Endometrium (tissue), 2 donors: Measurements from ENCODE around the gene RPL9.
A peak's percentile ranks its signal among the peaks of the same experiment; 100 is the strongest.
"Not testable (repeated sequence)": the region's sequence is repeated elsewhere in the genome, so short reads cannot be mapped to it uniquely, and the experiment has no call there.

Experiments used
- FAIRE-seq: peaks from 2 replicates; lab custom pipeline; 2012; peaks lifted over from hg19 to GRCh38; lab: Jason Lieb, UNC
- donor health status: control.
- donor health status: control.

The RPL9 gene

DNA sequence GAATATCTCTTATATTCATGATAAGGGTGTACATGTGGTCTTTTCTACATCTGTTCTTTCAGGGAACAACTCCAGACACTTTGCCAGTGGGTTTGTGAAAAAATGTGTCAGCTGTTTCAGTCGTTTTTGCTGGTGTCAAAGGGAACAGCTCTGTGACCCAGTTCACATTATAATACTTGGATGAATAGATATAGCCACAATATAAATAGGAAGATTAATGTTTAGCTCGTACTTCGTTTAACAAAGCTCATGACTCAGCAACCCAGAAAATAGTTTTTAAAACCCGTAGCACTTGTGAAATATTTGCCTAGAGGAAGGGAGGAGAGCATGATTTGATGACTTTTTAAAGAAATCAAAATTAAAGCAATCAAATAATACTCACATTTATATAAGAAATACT, 8.0 kb upstream of the RPL9 start:
- FAIRE-seq = no peak

- peak; percentile 50 for FAIRE-seq
Observed at GRCh38 chr4:39464886-39465501, 6.3 kb upstream of the RPL9 start.

GRCh38 chr4:39458161-39458504, 589 bp downstream of the RPL9 start:
- not testable (repeated sequence) for FAIRE-seq

- FAIRE-seq = no peak
Observed at GRCh38 chr4:39456946-39457763, 1.6 kb downstream of the RPL9 start.

- no peak for FAIRE-seq
Observed at GRCh38 chr4:39455486-39455885, 3.2 kb downstream of the RPL9 start.

GRCh38 chr4:39453738-39454137, 5.0 kb downstream of the RPL9 start:
- no peak for FAIRE-seq

DNA sequence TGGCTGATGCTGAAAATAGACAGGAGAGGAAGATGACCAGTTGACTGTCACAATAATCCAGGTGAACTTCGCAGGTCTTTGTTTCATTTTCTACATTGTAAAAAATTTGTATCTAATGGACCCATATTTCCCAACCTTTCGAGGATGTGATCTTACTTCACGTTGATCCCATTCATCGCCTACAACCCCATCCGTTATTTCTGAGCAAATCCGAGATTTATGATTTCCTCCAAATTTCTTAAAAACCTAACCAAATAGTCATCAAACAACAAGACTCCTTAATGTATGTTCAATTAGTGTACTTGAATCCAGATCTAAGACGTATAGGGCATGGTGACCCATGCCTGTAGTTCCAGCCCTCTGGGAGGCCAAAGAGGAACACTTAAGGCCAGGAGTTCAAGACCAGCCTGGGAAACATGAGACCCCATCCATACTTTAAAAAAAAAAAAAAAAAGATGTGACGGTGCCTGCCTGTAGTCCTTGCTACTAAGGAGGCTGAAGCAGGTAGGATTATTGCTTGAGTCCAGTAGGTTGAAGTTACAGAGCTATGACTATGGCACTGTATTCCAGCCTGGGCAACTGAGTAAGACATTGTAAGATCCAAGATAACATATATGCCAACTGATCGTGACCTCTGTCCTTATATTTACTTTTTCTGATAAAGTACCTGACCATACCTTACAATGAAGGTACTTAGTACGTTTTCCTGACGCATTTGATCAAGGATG, 5.7 kb downstream of the RPL9 start:
- FAIRE-seq = no peak

DNA sequence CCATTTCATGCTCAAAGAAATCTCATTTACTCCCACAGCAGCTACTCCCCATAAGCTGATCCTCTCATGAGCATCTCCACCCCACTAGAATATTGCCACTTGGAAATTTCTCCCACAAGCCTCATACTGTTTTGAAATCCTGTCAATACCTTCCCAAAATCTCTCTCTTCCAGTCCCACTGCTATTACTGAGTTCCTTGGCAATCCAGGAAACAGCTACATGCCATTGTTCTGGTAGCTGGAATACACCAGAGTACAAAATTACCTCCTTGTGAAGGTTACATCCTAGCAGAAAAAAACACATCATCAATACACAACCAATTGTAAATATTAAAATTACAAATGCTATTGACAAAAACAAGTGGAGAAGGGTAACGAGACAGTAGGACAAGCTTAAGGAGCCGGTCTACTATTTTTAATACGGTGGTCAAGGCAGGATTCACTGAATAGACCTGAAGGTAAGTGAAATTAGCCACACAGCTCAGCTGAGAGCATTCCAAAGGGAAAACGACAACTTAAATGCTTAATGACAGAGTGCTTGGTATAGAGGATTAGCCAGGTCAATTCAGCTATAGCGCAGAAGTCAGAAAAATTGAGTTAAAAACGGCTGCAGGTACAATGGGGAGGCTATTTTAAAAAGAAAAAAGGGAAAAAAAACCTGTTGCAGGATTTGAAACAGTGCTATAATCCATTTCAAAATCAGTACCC, 6.4 kb downstream of the RPL9 start:
- no peak for FAIRE-seq

- no peak for FAIRE-seq
Observed at GRCh38 chr4:39451423-39452023, 7.2 kb downstream of the RPL9 start.

- no peak for FAIRE-seq
Observed at GRCh38 chr4:39450618-39451017, 8.1 kb downstream of the RPL9 start.

DNA sequence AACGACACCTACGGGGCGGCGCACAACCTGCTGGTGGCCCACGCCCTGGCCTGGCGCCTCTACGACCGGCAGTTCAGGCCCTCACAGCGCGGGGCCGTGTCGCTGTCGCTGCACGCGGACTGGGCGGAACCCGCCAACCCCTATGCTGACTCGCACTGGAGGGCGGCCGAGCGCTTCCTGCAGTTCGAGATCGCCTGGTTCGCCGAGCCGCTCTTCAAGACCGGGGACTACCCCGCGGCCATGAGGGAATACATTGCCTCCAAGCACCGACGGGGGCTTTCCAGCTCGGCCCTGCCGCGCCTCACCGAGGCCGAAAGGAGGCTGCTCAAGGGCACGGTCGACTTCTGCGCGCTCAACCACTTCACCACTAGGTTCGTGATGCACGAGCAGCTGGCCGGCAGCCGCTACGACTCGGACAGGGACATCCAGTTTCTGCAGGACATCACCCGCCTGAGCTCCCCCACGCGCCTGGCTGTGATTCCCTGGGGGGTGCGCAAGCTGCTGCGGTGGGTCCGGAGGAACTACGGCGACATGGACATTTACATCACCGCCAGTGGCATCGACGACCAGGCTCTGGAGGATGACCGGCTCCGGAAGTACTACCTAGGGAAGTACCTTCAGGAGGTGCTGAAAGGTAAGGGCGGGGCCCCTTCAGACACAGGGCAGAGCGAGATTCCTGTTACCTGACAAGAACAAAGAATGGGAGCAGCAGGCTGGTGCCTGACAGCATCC, 11.7 kb downstream of the RPL9 start:
- no peak for FAIRE-seq

GRCh38 chr4:39446483-39446841, 12.3 kb downstream of the RPL9 start:
- no peak for FAIRE-seq

GRCh38 chr4:39442998-39443397, 15.7 kb downstream of the RPL9 start:
- no peak for FAIRE-seq

DNA sequence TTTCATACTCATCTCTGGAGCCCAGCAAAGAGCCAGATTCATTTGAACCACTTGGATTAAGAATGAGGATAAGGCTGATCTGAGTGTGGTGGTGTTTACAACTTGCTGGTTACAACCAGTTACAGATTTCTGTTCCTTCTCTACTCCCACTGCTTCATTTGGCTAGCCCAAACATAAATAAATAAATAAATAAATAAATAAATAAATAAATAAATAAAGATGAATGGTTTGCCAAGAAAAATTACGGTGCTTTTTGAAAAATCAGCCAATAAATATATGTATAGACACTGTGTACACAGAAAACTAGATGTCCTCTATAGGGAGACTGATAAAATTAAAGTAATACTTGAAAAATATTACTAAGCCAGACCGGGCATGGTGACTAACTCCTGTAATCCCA, 17.1 kb downstream of the RPL9 start:
- FAIRE-seq = no peak

DNA sequence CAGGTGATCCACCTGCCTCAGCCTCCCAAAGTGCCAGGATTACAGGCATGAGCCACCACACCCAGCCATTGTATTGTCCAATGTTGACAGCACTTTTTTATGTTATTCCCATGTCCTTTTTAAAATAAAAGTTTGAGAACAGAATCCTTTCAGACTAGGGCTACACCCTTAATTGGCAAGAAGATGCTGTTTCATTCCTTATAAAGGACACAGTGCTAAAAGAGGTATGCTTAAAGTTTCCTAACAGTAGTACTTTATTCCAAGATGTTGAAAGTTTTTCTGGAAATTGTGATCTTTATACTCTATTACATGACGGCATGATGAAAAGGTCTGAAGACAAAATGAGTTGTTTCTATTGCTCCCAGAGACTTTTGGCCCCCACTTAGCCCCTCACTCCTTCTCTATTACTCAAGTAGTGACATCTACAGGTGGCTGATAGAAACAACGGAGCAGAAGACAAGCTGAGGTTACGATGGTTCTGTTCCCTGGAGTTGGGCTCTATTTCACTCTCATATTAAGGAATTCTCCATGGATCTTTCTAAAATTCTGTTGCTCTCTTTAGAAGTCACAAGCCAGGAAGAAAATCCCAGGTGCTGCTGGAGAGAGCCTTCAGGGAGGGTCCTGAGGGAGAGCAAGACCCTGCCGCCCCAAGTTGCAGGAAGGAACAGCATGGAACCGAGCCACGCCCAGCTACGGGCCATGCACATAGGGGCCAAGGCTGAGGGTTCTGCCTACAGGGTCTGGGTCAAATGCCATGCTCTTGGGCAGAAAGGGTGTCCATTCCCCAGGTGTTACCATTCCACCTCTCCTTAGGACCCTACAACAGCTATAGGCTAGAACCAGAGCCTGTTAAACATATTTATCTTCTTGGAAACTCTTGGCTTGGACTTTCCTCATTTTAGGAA, 22.8 kb downstream of the RPL9 start:
- no peak for FAIRE-seq

GRCh38 chr4:39433878-39434492, 24.7 kb downstream of the RPL9 start:
- FAIRE-seq = no peak

GRCh38 chr4:39429476-39430334, 29.0 kb downstream of the RPL9 start:
- no peak for FAIRE-seq

DNA sequence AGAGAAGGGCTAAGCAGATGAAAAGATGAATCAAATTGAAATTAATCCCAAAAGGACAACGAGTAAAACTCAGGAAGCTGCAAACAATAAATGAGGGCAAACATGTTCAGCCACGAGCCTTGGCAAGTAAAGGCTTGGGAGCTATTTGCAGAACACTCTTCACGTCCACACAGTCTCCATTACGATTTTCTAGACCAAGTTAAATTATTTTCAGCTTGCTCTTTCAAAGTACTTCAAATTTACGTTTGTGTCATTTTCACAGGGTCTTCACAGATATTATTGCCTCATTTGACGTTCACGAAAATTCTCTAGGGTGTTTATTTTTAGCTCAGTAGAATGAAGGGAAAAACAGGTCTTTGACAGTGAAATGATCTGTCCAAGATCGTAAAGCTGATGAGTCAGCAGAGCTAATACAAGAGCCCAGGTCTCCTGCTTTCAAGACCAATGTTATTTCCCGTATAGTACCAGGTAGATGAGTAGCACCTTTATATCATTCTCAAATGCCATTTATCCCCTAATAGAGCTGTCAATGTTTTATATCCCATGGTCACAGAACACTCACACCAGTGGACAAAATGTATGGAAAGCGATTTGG, 31.1 kb downstream of the RPL9 start:
- no peak for FAIRE-seq

DNA sequence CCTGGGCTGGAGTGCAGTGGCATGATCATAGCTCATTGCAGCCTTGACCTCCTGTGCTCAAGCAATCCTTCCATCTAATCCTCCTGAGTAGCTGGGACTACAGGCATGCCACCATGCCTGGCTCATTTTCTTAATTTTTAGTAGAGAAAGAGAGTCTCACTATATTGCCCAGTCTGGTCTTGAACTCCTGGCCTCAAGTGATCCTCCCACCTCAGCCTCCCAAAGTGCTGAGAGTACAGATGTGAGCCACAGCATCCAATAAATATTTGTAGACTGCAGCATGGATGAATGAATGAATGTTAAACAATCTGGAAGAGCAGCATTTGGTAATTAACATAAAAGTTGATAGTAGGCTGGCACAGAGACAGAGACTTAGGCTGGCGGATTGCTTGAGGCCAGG, 32.0 kb downstream of the RPL9 start:
- FAIRE-seq = no peak
